IPS-18c (cell line): ENCODE measurements around the gene FBXW10B.
"Not testable (repeated sequence)": the region's sequence is repeated elsewhere in the genome, so short reads cannot be mapped to it uniquely, and the experiment has no call there.

ENCODE experiments used
- H3K4me3 ChIP-seq: 2 replicates; pipeline ENCODE4 v1.7.0; 2013; ENCODE audit warnings: low read depth, mild to moderate bottlenecking, low read length, moderate library complexity; ENCODE audit not compliant: insufficient read depth
- H3K9me3 ChIP-seq: one replicate; pipeline ENCODE4 v1.6.1; 2013; ENCODE audit warnings: mild to moderate bottlenecking, low read length, moderate library complexity; ENCODE audit not compliant: control insufficient read depth, insufficient read depth

The FBXW10B gene

DNA sequence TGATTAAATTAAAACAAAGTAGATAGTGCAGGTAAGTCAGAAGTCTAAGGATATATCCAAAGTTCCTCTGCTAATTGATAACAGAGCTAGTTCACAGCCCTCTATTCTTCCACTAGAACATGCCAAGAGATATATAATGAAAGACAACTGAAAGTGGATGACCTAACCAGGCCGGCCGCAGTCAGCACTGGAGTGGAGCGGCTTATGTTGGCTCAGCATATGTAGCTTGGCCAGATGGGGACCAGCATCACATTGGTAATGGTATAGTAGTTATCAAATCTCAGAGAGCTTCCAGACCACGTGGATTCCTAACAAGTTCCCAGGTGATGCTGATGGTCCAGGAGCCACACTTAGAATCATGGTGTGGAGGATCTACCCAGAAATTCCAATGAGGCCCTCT is 38.0 kb downstream of the FBXW10B start:
- H3K9me3 ChIP-seq, H3K4me3 ChIP-seq: not testable (repeated sequence)

- H3K9me3 ChIP-seq, H3K4me3 ChIP-seq: not testable (repeated sequence)
Measured at GRCh38 chr17:15576848-15577247, 42.7 kb downstream of the FBXW10B start.

DNA sequence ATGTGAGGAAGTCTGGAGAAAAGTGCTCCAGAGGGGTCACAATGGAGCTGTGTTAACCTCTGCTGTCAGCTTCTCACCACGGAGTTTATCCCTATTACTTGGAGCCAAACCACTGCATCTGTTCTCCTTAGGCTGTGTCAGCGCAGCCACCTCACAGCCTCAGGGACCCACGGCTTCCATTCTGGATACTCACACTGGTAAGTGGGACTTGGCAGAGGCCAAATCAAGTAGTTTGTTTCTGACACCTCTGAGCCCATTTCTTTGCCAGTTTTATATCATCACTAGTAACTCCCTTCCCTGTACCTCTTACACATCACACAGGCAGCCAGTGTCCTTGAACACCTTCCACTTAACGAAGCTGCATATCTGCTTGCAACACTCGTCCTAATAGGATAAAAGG is 44.8 kb downstream of the FBXW10B start:
- H3K9me3 ChIP-seq, H3K4me3 ChIP-seq: not testable (repeated sequence)

DNA sequence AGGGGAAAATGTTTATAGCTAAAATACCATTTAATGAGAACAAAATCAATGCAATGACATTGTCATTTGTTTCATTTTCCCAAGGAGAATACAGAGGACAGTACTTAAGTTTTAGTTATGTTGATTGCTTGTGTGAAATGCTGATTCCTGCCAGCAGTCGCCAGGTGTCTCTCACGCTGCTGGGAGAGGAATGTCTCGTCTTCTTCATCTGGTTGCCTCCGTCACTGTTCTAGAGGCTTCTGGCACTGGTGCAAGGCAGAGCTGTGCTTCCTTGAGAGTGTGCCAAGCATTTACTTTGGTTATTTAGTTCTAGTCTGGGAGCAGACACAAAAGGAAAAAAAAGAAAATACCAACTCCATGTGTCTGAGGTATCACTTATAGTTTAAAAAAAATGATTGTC is 45.6 kb downstream of the FBXW10B start:
- not testable (repeated sequence) for H3K4me3 ChIP-seq, H3K9me3 ChIP-seq
